ENCODE results near the gene CLEC16A. TPM values are rescaled to one million over a fixed set of nuclear protein-coding genes. Genes with fewer than 3 reads are reported as not detected.

Gene CLEC16A
- total and polyA plus RNA-seq, 9 of the 15 experiments (the other 6 are each of a cell fraction or from before 2014, with no cell fraction given): 1.00 to 22.3 (median 10.0) TPM

DNA sequence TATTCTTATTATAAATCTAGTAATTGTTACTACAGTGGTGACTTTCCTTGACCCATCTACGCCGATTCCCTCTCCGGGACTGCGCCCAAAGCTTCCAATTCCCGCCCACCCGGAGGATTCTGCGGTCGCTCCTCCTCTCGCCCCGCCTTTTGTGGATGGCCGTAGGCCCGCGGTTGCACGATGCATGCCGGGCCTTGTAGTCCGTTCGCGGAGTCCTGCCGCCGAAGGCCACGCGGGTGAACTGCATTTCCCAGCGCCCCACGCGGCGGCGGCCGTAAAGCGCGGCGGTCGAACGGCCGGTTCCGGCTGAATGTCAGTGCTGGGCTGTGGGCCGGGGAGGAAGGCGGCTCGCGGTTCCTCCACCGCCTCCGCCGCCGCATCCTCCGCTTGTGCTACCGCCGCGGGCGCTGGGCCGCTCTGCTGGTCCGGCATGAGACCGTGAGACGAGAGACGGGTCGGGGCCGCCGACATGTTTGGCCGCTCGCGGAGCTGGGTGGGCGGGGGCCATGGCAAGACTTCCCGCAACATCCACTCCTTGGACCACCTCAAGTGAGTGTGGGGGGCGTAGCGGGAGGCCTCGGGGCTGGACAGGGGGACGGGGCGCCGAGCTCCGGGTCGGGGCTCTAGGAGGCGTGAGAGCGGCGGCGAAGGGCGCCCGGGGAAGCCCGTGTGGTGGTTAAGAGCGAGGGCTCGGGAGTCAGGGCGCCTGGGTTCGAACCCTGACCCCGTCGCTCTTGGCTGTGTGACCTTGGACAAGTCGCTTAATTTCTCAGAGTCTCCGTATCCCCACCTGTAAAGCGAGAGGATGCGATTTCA lies at the start of gene CLEC16A (continued):
- TF ChIP-seq, protein P1, sequence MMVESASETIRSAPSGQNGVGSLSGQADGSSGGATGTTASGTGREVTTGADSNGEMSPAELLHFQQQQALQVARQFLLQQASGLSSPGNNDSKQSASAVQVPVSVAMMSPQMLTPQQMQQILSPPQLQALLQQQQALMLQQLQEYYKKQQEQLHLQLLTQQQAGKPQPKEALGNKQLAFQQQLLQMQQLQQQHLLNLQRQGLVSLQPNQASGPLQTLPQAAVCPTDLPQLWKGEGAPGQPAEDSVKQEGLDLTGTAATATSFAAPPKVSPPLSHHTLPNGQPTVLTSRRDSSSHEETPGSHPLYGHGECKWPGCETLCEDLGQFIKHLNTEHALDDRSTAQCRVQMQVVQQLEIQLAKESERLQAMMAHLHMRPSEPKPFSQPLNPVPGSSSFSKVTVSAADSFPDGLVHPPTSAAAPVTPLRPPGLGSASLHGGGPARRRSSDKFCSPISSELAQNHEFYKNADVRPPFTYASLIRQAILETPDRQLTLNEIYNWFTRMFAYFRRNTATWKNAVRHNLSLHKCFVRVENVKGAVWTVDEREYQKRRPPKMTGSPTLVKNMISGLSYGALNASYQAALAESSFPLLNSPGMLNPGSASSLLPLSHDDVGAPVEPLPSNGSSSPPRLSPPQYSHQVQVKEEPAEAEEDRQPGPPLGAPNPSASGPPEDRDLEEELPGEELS (CRISPR knock-in tag; IDR thresholded peaks at IDR 0.05; ENCODE audit: borderline replicate concordance): no peak
- TF ChIP-seq FUS (optimal IDR thresholded peaks at IDR 0.05; ENCODE audit: low read depth, low read length): no peak
- TF ChIP-seq, protein P2, sequence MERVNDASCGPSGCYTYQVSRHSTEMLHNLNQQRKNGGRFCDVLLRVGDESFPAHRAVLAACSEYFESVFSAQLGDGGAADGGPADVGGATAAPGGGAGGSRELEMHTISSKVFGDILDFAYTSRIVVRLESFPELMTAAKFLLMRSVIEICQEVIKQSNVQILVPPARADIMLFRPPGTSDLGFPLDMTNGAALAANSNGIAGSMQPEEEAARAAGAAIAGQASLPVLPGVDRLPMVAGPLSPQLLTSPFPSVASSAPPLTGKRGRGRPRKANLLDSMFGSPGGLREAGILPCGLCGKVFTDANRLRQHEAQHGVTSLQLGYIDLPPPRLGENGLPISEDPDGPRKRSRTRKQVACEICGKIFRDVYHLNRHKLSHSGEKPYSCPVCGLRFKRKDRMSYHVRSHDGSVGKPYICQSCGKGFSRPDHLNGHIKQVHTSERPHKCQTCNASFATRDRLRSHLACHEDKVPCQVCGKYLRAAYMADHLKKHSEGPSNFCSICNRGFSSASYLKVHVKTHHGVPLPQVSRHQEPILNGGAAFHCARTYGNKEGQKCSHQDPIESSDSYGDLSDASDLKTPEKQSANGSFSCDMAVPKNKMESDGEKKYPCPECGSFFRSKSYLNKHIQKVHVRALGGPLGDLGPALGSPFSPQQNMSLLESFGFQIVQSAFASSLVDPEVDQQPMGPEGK (CRISPR knock-in tag; IDR thresholded peaks at IDR 0.05; ENCODE audit: borderline replicate concordance): no peak
- no peak for TF ChIP-seq RBM17 (IDR thresholded peaks at IDR 0.05; ENCODE audit: borderline replicate concordance, low read depth, low read length)
- TF ChIP-seq NR2C1 (IDR thresholded peaks at IDR 0.05): peak; percentile 84
- TF ChIP-seq NR2C1 (tag; IDR thresholded peaks at IDR 0.05): peak; percentile 68
- TF ChIP-seq, protein P3, sequence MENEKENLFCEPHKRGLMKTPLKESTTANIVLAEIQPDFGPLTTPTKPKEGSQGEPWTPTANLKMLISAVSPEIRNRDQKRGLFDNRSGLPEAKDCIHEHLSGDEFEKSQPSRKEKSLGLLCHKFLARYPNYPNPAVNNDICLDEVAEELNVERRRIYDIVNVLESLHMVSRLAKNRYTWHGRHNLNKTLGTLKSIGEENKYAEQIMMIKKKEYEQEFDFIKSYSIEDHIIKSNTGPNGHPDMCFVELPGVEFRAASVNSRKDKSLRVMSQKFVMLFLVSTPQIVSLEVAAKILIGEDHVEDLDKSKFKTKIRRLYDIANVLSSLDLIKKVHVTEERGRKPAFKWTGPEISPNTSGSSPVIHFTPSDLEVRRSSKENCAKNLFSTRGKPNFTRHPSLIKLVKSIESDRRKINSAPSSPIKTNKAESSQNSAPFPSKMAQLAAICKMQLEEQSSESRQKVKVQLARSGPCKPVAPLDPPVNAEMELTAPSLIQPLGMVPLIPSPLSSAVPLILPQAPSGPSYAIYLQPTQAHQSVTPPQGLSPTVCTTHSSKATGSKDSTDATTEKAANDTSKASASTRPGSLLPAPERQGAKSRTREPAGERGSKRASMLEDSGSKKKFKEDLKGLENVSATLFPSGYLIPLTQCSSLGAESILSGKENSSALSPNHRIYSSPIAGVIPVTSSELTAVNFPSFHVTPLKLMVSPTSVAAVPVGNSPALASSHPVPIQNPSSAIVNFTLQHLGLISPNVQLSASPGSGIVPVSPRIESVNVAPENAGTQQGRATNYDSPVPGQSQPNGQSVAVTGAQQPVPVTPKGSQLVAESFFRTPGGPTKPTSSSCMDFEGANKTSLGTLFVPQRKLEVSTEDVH (IDR thresholded peaks at IDR 0.05; ENCODE audit: low read depth, partially characterized antibody): no peak
- no peak for TF ChIP-seq CSDE1 (IDR thresholded peaks at IDR 0.05)
- TF ChIP-seq NCOR1 (IDR thresholded peaks at IDR 0.05): no peak
- TF ChIP-seq, protein P4, sequence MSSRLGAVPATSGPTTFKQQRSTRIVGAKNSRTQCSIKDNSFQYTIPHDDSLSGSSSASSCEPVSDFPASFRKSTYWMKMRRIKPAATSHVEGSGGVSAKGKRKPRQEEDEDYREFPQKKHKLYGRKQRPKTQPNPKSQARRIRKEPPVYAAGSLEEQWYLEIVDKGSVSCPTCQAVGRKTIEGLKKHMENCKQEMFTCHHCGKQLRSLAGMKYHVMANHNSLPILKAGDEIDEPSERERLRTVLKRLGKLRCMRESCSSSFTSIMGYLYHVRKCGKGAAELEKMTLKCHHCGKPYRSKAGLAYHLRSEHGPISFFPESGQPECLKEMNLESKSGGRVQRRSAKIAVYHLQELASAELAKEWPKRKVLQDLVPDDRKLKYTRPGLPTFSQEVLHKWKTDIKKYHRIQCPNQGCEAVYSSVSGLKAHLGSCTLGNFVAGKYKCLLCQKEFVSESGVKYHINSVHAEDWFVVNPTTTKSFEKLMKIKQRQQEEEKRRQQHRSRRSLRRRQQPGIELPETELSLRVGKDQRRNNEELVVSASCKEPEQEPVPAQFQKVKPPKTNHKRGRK (tag; IDR thresholded peaks at IDR 0.05): no peak
- TF ChIP-seq ZNF347 (CRISPR knock-in tag; IDR thresholded peaks at IDR 0.05; ENCODE audit: low read depth): no peak
- TF ChIP-seq RBFOX2 (IDR thresholded peaks at IDR 0.05; ENCODE audit: low read depth, low read length): peak; percentile 84
- peak; percentile 85 for TF ChIP-seq SAP30 (IDR thresholded peaks at IDR 0.05; ENCODE audit: borderline replicate concordance, insufficient read depth, low read depth, low read length, poor library complexity, severe bottlenecking)
- no peak for TF ChIP-seq NUFIP1 (IDR thresholded peaks at IDR 0.05; ENCODE audit: partially characterized antibody)
- TF ChIP-seq, protein P5, sequence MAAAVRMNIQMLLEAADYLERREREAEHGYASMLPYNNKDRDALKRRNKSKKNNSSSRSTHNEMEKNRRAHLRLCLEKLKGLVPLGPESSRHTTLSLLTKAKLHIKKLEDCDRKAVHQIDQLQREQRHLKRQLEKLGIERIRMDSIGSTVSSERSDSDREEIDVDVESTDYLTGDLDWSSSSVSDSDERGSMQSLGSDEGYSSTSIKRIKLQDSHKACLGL (CRISPR knock-in tag; IDR thresholded peaks at IDR 0.05; ENCODE audit: borderline replicate concordance, poor library complexity, severe bottlenecking): no peak
- no peak for TF ChIP-seq MYBL2 (IDR thresholded peaks at IDR 0.05; ENCODE audit: low read depth)
- no peak for TF ChIP-seq MYBL2 (CRISPR knock-in tag; IDR thresholded peaks at IDR 0.05; ENCODE audit: borderline replicate concordance)

Data from K562 (cell line).